Myocyte (in vitro differentiated cells): ENCODE results near the gene WWTR1. TPM values are rescaled to one million over a fixed set of nuclear protein-coding genes. Genes with fewer than 3 reads are reported as not detected.

Experiments
- DNase-seq: peaks from one replicate; pipeline ENCODE4 v3.0.0-alpha.2; 2012; ENCODE audit warnings: low read depth
- total RNA-seq: library from RNA; depleted of rRNA; stranded (reverse); fragments of >200 nt; gene quantifications from 2 replicates; pipeline ENCODE4 v1.2.3, GENCODE V29; 2014

The WWTR1 gene
- total RNA-seq, 1 donor from 2014 or later: 259 TPM

- peak; percentile 18 for DNase-seq
These were observed 32.0 kb downstream of the WWTR1 start for GRCh38 chr3:149625795-149626194.

GRCh38 chr3:149623824-149624223 is 34.0 kb downstream of the WWTR1 start:
- DNase-seq: no peak

GRCh38 chr3:149621218-149622005 is 36.4 kb downstream of the WWTR1 start:
- DNase-seq: peak; percentile 80

- peak; percentile 33 for DNase-seq
These were observed 37.4 kb downstream of the WWTR1 start for GRCh38 chr3:149620291-149621020.

GRCh38 chr3:149619136-149619535 is 38.7 kb downstream of the WWTR1 start:
- DNase-seq: no peak

- DNase-seq: no peak
These were observed 39.4 kb downstream of the WWTR1 start for GRCh38 chr3:149618151-149619123.

- no peak for DNase-seq
These were observed 42.0 kb downstream of the WWTR1 start for GRCh38 chr3:149615731-149616221.

- peak; percentile 26 for DNase-seq
These were observed 43.8 kb downstream of the WWTR1 start for GRCh38 chr3:149613988-149614387.

GRCh38 chr3:149612456-149612855 is 45.4 kb downstream of the WWTR1 start:
- DNase-seq: no peak

- no peak for DNase-seq
These were observed 46.7 kb downstream of the WWTR1 start for GRCh38 chr3:149611149-149611548.

GRCh38 chr3:149610351-149611105 is 47.3 kb downstream of the WWTR1 start:
- peak; percentile 30 for DNase-seq

GRCh38 chr3:149609595-149609994 is 48.2 kb downstream of the WWTR1 start:
- no peak for DNase-seq

GRCh38 chr3:149608987-149609386 is 48.8 kb downstream of the WWTR1 start:
- DNase-seq: no peak

GRCh38 chr3:149605902-149606301 is 51.9 kb downstream of the WWTR1 start:
- DNase-seq: peak; percentile 67

- peak; percentile 95 for DNase-seq
These were observed 53.5 kb downstream of the WWTR1 start for GRCh38 chr3:149604125-149604875.

GRCh38 chr3:149603126-149604074 is 54.4 kb downstream of the WWTR1 start:
- DNase-seq: peak; percentile 83

- DNase-seq: no peak
These were observed 57.2 kb downstream of the WWTR1 start for GRCh38 chr3:149600634-149601033.

- no peak for DNase-seq
These were observed 58.6 kb downstream of the WWTR1 start for GRCh38 chr3:149599236-149599635.
